ENCODE data around the gene TSSK1B.
"Not testable (repeated sequence)": the region's sequence is repeated elsewhere in the genome, so short reads cannot be mapped to it uniquely, and the experiment has no call there.

Gene TSSK1B

GRCh38 chr5:113434889-113435288 is at the start of gene TSSK1B:
TSSK1B (minus strand) TSS chr5:113434989; CDS start chr5:113434839, 150 bp downstream.
- no peak for DNase-seq

- DNase-seq: no peak
Observed at GRCh38 chr5:113480243-113480642, 45.5 kb upstream of the TSSK1B start.

- DNase-seq: no peak
Observed at GRCh38 chr5:113478691-113479090, 43.9 kb upstream of the TSSK1B start.

- no peak for DNase-seq
Observed at GRCh38 chr5:113474100-113474728, 39.4 kb upstream of the TSSK1B start.

- no peak for DNase-seq
Observed at GRCh38 chr5:113463032-113463431, 28.2 kb upstream of the TSSK1B start.

- DNase-seq: not testable (repeated sequence)
Observed at GRCh38 chr5:113457106-113457505, 22.3 kb upstream of the TSSK1B start.

GRCh38 chr5:113452941-113453340 is 18.2 kb upstream of the TSSK1B start:
- DNase-seq: no peak

- no peak for DNase-seq
Observed at GRCh38 chr5:113451797-113452196, 17.0 kb upstream of the TSSK1B start.

- DNase-seq: no peak
Observed at GRCh38 chr5:113450929-113451328, 16.1 kb upstream of the TSSK1B start.

GRCh38 chr5:113450462-113450861 is 15.7 kb upstream of the TSSK1B start:
- DNase-seq: no peak

- no peak for DNase-seq
Observed at GRCh38 chr5:113448252-113448651, 13.5 kb upstream of the TSSK1B start.

GRCh38 chr5:113447498-113448050 is 12.8 kb upstream of the TSSK1B start:
- no peak for DNase-seq

- DNase-seq: no peak
Observed at GRCh38 chr5:113446358-113446927, 11.7 kb upstream of the TSSK1B start.

- no peak for DNase-seq
Observed at GRCh38 chr5:113437111-113437510, 2.3 kb upstream of the TSSK1B start.

GRCh38 chr5:113435575-113435974 is 786 bp upstream of the TSSK1B start:
- no peak for DNase-seq

- DNase-seq: no peak
Observed at GRCh38 chr5:113433862-113434612, 752 bp downstream of the TSSK1B start.

GRCh38 chr5:113433071-113433470 is 1.7 kb downstream of the TSSK1B start:
- no peak for DNase-seq

- DNase-seq: no peak
Observed at GRCh38 chr5:113427871-113428574, 6.8 kb downstream of the TSSK1B start.

GRCh38 chr5:113425909-113426308 is 8.9 kb downstream of the TSSK1B start:
- DNase-seq: no peak

GRCh38 chr5:113421693-113422092 is 13.1 kb downstream of the TSSK1B start:
- no peak for DNase-seq

- no peak for DNase-seq
Observed at GRCh38 chr5:113405530-113405929, 29.3 kb downstream of the TSSK1B start.

- no peak for DNase-seq
Observed at GRCh38 chr5:113404269-113404668, 30.5 kb downstream of the TSSK1B start.

- DNase-seq: not testable (repeated sequence)
Observed at GRCh38 chr5:113397986-113398385, 36.8 kb downstream of the TSSK1B start.
